GM18907 (cell line): ENCODE results near the gene ZFYVE1.
"Not testable (repeated sequence)": the region's sequence is repeated elsewhere in the genome, so short reads cannot be mapped to it uniquely, and the experiment has no call there.

Experiments
- ATAC-seq: cut with Tn5 transposase; IDR thresholded peaks from one replicate; pipeline ENCODE4 v1.9.1; 2021; ENCODE audit warnings: mild to moderate bottlenecking, moderate library complexity; ENCODE audit not compliant: unreplicated experiment

Gene ZFYVE1

DNA sequence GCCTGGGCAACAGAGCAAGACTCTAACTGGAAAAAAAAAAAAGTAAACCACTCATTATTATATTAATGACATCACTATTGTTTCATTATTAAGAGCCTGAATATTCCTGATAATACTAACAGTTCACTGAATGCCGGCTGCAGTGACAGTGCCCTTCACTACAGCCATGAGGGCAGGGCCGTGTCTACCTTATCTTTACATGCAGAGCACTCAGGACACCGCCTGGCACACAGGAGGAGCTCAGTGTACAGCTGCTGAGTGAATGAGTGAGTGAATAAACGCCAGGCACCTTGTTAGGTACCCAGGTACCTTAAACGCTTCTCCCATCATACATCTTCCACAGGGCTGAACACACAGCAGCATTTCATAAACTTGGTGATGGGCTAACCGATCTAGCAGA, 23.2 kb downstream of the ZFYVE1 start:
- no peak for ATAC-seq

DNA sequence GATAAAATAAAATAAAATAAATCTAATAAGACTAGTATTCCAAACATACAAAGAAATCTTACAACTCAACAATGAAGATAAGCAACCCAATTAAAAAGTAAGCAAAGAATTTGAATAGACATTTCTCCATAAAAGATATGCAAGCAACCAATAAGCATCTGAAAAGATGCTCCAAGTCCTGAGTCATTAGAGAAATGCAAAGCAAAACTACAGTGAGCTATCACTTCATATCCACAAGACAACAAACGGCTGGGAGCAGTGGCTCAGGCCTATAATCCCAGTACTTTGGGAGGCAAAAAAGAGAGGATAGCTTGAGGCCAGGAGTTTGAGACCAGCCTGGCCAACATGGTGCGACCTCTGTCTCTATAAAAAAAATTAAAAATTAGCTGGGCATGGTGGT, 26.8 kb downstream of the ZFYVE1 start:
- no peak for ATAC-seq

DNA sequence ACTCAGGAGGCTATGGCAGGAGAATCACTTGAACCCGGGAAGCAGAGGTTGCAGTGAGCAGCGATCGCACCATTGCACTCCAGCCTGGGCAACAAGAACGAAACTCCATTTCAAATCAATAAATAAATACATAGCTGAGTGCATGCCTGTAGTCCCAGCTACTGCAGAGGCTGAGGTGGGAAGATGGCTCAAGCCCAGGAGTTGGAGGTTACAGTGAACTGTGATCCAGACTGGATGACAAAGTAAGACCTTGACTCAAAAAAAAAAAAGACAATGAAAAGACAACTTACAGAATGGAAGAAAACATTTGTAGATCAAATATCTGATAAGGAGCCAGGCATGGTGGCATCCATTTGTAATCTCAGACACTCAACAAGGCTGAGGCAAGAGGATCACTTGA, 27.6 kb downstream of the ZFYVE1 start:
- ATAC-seq: no peak

DNA sequence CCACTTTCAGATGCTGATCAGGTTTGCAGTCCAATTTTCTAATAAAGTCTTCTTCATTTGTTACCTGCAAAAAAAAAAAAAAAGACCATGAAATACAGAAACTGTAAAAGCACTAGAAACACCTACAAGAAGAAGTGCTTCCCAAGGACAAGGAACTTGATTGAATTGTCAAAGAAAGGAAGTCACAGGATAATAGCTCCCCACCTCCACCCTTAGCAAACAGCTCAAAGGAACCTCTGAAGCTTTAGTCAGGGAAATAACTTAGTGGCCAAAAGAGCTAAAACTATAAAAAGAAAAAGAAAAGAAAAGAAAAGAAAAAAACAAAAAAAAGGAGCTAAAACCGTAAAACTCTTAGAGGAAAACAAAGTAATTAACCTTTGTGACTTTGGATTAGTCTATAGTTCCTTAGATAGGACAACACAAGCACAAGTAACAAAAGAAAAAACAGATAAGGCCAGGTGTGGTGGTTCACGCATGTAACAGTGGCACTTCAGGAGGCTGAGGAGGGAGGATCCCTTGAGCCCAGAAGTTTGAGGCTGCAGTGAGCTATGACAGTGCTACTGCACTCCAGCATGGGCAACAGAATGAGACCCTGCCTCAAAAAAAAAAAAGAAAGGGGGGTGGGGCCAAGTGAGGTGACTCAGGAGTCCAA, 28.5 kb downstream of the ZFYVE1 start:
- ATAC-seq: no peak

- no peak for ATAC-seq
These were observed 30.0 kb downstream of the ZFYVE1 start for GRCh38 chr14:72996916-72997315.

DNA sequence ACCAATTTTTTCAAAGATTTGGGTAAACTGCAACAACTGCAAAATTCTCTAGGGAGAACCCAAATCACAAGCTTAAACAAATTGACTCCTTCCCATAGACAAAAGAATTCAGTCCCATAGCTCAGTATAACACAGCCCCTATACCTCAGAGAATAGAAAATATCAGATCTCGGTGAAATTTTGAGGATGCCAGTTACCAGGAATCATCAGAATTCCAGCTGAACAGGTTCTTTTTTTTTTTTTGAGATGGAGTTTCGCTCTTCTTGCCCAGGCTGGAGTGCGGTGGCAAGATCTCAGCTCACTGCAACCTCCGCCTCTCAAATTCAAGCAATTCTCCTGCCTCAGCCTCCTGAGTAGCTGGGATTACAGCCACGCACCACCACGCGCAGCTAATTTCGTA, 36.7 kb downstream of the ZFYVE1 start:
- no peak for ATAC-seq

- ATAC-seq: no peak
These were observed 40.0 kb downstream of the ZFYVE1 start for GRCh38 chr14:72986857-72987256.

- no peak for ATAC-seq
These were observed 40.7 kb downstream of the ZFYVE1 start for GRCh38 chr14:72986214-72986613.

GRCh38 chr14:72982146-72982708, 44.7 kb downstream of the ZFYVE1 start:
- ATAC-seq: no peak

- no peak for ATAC-seq
These were observed 46.0 kb downstream of the ZFYVE1 start for GRCh38 chr14:72980863-72981262.

DNA sequence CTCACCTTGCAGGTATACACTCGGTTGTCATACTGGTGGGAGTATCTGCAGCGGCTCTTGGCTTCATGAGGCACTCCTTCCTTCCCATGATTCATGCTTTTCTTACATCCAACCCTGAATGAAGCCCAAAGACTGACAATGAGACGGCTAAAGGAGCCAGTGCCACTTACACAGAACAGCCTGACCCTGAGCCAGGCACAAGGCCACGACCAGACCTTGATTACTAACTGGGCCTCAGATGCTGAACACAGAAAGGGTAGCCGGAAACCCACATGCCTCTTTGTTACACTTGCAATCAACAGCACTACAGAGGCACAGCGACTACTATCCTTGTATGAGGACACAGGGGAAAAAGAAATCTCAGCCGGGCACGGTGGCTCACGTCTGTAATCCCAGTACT, 48.0 kb downstream of the ZFYVE1 start:
- ATAC-seq: no peak

DNA sequence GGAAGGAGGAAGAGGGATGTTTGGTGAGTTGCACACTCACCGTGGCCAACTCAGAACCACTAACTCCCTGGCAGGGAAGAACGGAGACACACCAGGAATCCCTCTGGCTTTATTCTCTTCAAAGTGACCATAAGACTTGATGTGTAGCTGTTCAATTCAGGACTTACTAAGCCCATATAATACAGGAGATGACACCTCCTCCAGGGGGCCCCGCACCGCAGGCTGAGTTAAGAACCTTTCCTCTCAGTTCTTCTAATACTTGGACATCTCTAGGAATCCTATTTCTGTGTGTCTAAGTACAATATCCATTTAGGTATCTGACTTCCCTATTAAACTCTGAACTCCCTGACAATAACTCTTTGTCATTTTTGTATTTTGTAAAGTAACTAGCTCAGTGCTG, 51.1 kb downstream of the ZFYVE1 start:
- no peak for ATAC-seq

DNA sequence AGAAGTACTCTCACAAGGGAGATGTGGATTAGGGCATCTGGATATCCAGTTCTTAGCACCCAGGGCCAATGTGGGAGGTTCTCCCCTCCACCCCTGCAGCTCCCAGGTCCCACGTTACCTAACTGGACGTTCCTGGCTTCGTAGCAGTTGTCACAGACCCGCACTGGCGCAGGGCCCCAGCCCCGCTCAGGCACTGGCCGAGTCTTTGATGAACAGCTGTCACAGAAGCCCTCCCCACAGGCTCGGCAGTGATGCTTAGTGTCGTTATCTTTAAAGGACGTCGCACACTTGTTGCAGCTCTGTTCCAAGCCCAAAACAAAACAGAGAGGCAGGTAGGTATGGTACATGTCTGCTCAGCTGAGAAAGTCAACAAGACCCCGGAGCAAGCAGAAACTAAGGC, 52.2 kb downstream of the ZFYVE1 start:
- ATAC-seq: no peak

DNA sequence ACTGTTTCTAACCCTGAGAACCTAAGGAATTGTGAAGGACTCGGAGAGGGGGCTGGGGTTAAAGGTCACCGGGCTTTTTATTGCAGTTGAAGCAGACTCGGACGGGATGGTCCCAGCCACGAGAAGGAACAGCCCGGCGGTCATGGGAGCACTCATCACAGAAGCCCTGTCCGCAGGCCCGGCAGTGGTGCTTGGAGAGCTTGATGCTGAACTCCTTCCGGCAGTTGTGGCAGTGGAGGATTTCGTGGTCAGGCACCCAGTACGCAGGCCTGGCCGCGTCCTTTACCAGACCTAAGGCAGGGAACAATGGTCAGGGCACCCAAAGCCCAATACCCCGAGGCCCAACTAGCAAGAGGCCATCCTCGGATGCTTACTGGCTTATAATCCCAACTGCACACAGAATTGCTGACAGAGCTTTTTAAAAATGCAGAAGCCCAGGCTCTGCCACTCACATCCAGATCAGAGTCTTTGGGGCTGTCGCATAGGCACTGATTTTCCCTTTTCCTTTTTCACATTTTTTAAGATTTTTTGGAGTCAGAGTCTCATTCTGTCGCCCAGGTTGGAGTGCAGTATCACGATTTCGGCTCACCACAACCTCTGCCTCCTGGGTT, 56.0 kb downstream of the ZFYVE1 start:
- no peak for ATAC-seq

- no peak for ATAC-seq
These were observed 56.8 kb downstream of the ZFYVE1 start for GRCh38 chr14:72970058-72970630.

DNA sequence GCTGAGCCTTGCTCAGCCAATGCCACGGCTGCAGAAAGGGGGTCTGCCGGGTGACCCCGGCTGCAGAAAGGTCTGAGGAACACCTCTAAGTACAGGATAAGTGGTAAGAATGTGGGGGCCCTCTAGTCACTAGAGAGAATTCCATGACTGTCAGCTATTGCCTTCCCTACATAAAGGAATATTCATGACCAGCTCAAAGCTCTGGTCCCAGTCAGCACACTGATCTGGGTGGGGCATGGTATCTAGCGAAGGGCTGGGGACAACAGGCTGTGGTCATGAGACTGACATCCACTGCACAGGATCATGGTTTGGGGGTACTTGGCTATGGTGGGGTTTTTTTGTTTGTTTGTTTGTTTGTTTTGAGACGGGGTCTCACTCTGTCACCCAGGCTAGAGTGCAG, 58.6 kb downstream of the ZFYVE1 start:
- no peak for ATAC-seq

DNA sequence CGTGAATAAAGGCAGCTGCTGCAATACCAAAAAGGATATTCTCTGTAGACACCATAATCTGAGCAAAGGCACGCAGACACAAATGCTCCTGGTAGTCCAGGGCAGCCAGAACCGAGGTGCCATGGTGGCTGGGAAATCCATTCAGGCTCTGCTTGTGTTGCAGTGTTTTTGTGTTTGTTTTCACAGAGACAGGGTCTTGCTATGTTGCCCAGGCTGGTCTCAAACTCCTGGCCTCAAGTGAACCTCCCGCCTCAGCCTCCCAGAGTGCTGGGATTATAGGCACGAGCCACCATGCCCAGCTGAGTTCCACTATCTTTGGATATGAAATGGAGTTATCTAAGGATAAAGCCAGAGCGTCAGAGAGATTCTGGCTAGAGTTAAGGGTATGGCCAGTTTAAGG, 60.9 kb downstream of the ZFYVE1 start:
- no peak for ATAC-seq

DNA sequence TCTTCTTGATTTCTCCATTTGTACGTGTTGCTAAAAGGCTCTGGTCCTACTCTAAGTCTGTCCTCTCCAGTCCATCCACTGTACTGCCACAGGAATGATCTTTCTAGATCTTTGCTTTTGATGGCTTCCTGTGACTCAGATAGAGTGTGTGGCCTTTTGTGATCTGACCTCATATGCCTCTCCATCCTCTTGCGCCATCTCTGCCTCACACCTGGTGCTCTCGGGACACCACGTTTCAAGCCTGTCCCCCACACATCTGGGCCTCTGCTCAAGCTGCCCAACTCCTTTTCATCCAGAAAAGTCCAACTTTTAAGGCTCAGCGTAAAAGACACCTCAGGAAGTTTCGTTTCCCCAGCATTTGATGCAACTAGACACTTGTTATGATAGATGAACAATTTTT, 61.7 kb downstream of the ZFYVE1 start:
- no peak for ATAC-seq

DNA sequence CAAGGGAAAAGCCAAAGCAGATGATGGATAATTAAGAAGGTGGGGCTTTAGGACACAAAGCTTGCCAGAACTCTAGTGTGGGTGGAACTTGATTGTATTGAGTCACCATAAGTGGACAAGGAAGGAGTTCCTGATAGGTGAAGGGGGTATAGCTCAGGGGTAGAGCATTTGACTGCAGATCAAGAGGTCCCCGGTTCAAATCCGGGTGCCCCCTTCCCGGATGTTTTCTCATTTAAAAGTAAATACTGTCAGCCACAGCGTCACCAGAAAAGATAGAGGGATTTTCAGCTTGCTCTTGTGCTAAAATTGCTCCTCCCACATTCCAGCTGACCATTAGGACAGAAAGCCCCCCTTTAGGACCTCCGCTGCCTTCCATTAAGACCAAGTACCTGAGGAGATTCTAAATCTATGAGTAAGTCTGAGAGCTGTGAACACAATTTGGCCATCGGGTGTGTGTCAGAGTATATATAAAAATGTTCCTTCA, 64.0 kb downstream of the ZFYVE1 start:
- no peak for ATAC-seq

- not testable (repeated sequence) for ATAC-seq
These were observed 64.6 kb downstream of the ZFYVE1 start for GRCh38 chr14:72962336-72962754.

GRCh38 chr14:72961579-72962335, 65.1 kb downstream of the ZFYVE1 start:
- no peak for ATAC-seq
